ENCODE measurements around the gene TPP2.
A peak's percentile ranks its signal among the peaks of the same experiment; 100 is the strongest.

Gene TPP2

DNA sequence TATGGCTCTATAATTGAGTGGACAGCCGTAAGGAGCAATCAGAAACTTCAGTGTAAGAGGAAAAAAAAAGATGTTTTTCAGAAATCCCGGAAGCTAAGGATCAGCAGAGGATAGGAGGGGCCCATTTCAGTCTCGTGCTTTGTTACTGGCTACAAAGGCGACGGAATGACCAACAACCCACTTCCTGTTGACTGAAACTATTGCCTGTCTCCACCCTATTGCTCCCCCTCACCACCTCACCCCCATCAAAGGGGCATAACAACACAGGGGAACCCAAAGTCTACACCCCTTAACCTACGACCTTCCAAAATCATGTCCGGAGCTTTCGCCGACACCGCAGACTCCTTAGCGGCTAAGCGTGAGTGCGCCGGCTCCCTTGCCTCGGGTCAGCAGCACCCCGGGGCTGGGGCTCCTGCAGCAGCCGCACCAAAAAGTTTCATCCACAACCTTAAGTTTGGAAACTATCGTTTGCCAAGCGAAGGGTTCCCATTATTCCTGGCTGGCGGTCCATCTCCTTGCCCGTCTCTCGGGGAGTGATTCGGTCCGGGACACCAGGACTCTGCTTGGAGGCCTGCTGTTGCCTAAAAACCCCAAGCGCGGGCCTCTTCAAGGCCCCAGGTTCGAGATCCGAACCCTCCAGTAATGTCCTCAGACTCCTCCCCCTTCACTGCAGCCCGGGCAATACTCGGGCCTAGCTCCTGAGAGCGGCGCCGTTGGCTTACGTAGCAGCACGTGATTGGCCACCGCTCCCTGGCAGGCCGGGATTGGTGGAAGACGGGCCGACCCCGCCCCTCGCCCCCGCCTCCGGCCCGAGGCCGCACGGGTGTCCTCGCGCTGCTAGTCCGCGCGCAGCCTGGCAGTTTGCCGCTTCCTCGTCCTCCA lies at the start of gene TPP2:
TSS of gene TPP2 (plus strand) at position 840 of the 882 bp plus-strand sequence. CDS start 53 bp downstream, outside the sequence.
- peak; percentile 96 for DNase-seq (ENCODE audit: low spot score)

GRCh38 chr13:102548811-102549210 lies 48.0 kb upstream of the TPP2 start:
- no peak for DNase-seq (ENCODE audit: low spot score)

GRCh38 chr13:102550507-102550906 lies 46.3 kb upstream of the TPP2 start:
- DNase-seq (ENCODE audit: low spot score) = no peak

DNA sequence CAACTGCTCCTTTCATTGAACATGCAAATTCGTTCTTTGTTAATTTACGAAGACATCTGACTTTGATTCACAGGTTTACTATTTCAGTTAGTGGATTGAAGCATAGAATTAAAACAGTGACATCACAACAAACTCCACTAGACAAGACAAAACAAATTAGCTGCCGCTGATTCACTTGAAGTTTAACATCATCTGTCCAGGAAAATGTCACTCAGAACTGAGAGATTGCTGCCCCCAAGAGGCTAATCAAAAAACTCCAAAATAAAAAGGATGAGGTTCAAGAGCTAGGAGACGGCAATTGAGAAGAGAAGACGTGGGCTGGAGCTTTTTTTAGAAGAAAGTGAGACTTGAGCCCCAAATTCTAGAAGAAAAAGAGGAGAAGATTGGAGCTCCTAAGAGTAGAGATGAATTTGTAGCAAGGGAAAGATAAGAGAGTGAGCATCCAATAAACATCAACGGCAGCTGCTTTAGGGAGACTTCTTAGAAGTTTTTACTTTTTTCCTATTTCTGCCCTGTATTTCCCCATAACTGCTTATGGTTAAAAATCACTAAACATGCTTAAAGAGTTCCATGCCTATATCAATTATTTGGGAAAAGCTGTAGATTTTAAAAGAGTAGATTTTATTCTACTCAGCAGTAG lies 40.8 kb upstream of the TPP2 start:
- peak; percentile 58 for DNase-seq (ENCODE audit: low spot score)

DNA sequence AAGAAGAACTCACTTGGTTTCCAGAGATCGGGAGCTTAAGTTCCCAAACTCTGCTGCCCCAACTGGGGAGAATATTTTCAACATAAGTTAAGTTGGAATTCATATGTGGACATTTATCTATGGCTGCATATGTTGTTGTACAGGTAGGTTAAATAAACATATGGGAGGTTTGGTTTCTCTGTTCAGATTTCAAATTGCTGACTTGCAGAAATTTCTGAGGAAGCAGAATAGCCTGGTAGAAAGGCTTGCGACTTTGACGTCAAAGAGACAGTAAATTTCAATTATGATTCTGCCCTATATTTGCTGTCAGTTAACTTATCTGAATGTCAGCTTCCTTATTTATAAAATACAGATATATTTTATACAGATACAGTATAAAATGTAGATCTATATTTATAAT lies 40.0 kb upstream of the TPP2 start:
- no peak for DNase-seq (ENCODE audit: low spot score)

- DNase-seq (ENCODE audit: low spot score) = no peak
These were observed 38.8 kb upstream of the TPP2 start for GRCh38 chr13:102558029-102558428.

- DNase-seq (ENCODE audit: low spot score) = no peak
These were observed 34.9 kb upstream of the TPP2 start for GRCh38 chr13:102561933-102562332.

GRCh38 chr13:102563267-102563666 lies 33.5 kb upstream of the TPP2 start:
- DNase-seq (ENCODE audit: low spot score) = no peak

GRCh38 chr13:102564564-102564963 lies 32.2 kb upstream of the TPP2 start:
- DNase-seq (ENCODE audit: low spot score) = no peak

GRCh38 chr13:102566513-102566912 lies 30.3 kb upstream of the TPP2 start:
- no peak for DNase-seq (ENCODE audit: low spot score)

DNA sequence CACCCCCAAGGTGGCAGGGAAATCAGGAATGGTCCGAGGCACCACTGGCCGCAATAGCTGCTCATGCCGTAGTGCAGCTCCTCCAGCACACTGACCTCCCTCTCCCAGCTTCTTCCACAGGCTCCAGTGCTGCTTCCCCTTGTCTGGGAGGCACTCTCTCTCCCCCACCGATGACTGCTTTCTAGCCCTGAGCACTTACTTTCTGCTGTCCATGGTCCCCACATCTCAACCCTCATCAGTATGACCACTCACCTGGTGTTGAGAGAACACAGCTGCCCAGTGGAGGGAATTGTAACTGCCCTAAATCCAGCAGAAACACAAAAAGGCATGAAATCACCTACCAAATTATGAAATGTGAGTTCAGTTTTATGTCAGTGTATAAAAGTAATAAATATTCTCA lies 28.9 kb upstream of the TPP2 start:
- DNase-seq (ENCODE audit: low spot score) = no peak

GRCh38 chr13:102569488-102569887 lies 27.3 kb upstream of the TPP2 start:
- no peak for DNase-seq (ENCODE audit: low spot score)

- no peak for DNase-seq (ENCODE audit: low spot score)
These were observed 25.7 kb upstream of the TPP2 start for GRCh38 chr13:102571075-102571474.

DNA sequence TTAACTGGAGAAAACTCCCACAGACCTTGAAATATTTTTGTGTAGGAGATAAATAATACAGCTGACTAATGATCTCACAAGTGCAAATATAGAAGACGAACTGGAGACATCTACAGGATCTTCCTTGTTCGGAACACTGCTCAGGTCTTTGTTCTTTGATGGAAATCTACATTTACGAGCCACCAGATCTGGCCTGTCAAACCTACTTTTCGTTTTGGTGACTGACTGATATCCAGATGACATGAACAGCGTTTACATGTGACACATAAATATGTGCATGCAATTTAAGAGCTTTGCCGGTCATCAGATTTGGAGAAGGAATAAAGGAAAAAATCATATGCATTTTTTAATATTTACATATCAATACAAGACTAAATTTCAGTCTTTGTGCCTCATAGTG lies 24.5 kb upstream of the TPP2 start:
- DNase-seq (ENCODE audit: low spot score) = no peak

GRCh38 chr13:102580552-102581169 lies 16.1 kb upstream of the TPP2 start:
- DNase-seq (ENCODE audit: low spot score) = peak; percentile 66

- DNase-seq (ENCODE audit: low spot score) = no peak
These were observed 14.5 kb upstream of the TPP2 start for GRCh38 chr13:102582256-102582655.

GRCh38 chr13:102584434-102584833 lies 12.4 kb upstream of the TPP2 start:
- DNase-seq (ENCODE audit: low spot score) = no peak

GRCh38 chr13:102586615-102587014 lies 10.2 kb upstream of the TPP2 start:
- no peak for DNase-seq (ENCODE audit: low spot score)

- no peak for DNase-seq (ENCODE audit: low spot score)
These were observed 8.9 kb upstream of the TPP2 start for GRCh38 chr13:102587916-102588315.

DNA sequence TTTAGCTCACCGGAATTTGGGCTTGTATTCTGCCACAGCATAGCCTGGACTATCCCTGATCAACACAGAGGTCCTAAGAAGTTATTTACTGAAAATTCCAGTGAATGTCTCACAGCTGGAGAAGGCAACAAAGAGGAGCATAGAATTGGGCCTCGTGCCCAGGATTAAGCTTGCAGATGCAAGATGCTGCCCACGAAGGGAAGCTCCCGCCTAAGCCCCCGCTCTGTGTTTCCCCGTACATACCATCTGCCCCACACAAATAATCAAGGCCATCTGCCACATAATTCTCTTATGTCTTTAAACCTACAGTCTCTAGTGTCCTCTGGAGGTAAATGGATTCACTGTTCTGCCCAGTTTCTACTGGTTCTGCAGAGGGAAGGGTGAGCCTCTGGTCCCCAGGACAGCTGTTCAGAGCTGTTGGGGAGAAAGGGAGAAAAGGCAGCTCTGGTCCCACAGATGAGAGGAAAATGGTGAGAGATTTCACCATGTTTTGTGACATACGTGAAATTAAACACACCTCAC lies 7.4 kb upstream of the TPP2 start:
- DNase-seq (ENCODE audit: low spot score) = no peak

- peak; percentile 81 for DNase-seq (ENCODE audit: low spot score)
These were observed 4.6 kb upstream of the TPP2 start for GRCh38 chr13:102591988-102592781.

GRCh38 chr13:102593466-102593865 lies 3.3 kb upstream of the TPP2 start:
- DNase-seq (ENCODE audit: low spot score) = no peak
